Globus pallidus (tissue), 1 donor: Measurements from ENCODE around the gene FKBP5.
"Not testable (repeated sequence)": the region's sequence is repeated elsewhere in the genome, so short reads cannot be mapped to it uniquely, and the experiment has no call there.

Source experiments
- DNase-seq: peaks from one replicate; pipeline ENCODE4 v3.0.0-alpha.2; 2015; ENCODE audit warnings: low spot score

The FKBP5 gene

DNA sequence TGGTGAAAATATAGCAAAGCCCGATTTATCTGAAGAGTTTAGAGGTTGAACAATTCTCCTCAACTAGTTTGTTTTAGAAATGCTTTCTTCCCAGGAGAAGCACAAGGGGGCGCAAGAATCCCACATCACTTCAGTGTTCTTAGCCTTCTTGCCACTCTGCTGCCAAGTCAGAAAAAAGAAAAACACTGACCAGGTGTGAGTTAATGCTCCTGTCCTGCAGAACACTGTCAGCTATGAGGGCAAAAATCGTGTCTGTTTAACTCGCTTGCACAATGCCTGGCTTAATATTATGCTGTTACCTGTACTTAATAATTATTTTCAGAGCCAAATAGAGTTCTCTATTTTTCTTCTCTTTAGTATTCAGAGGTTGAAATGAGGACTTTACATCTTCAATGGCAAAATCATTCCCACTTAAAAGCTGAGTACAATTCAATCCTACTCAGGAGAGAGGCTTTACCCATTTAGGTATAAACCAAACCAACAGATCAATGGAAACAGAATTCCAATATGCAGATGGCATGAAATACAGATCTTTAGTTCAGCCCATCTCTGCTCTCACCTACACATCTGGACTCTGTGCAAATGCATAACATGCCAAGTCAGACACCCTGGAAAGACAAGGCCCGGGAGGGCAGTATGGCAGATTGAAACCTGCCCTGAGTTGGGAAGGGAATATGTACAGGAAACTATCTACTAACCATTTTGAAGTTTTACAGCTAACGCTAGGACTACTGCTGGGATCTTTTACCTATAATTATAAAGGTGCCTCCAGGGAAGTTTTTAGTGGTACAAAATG, 104.6 kb downstream of the FKBP5 start:
- peak; percentile 77 for DNase-seq

GRCh38 chr6:35582315-35582714, 106.4 kb downstream of the FKBP5 start:
- DNase-seq, result no peak

DNA sequence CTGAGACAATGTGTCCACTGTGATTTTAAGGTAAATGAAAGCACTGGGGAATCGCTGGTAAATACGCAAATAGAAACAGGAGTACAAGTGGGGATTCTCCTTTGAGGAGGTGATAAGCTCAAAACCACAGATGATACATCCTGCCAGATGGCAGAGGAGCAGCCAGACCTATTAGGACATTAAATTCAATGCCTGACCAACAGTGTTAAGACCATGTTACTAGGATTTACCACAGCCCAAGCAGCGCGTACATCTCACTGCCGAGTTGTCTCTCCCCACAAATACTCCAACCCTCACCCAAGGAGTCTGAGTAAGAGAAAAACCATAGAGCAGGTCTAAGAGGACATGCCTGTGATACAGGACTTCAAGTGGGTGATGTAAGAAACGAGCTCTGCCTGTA, 107.1 kb downstream of the FKBP5 start:
- DNase-seq, result no peak

GRCh38 chr6:35580836-35581235, 107.9 kb downstream of the FKBP5 start:
- DNase-seq, result no peak

DNA sequence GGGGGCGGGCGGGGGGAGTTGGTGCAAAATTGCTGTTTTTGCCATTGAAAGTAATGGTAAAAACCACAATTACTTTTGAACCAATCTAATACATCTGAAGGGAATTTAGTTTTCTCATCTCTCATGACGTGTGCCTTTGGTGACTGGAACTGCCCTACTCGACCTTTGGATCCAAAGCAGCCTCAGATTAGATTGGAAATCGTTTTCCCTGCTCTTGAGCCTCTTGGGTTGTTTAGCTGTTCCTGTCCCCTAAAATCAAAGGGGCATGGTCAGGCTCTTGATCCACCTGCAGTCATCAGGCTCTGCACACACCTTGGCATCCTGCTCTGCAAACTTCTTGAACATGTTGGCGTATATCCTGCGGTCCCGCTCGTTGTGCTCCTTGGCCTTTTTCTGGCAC, 112.0 kb downstream of the FKBP5 start:
- DNase-seq, result no peak

DNA sequence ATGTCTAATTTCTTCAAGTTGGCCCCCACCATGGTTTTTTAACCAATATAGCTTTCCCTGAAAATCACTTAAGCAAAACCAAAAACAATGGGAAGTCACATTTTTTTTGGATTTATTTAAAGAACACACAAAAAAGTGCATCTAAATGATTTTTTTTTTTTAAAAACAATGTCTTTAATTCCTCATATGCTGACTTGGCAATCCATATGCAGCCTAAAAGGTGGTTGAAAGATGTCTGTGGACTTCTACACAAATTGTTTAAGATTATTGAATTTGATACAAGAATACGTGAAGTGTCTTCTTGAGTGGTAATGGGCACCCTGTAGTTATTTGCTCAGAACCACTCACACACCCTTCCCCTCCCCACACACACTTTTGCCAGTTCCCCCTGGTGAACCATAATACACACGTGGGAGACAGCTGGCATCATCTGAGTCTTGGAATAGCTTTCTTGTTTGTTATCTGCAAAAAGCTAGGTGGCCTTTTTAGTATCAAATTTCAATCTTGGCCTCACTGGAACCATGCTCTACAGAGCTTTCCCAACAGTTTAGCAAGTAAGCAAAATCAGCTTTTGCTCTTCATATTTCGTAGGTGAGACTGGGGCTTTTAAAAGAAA, 115.1 kb downstream of the FKBP5 start:
- no peak for DNase-seq

DNA sequence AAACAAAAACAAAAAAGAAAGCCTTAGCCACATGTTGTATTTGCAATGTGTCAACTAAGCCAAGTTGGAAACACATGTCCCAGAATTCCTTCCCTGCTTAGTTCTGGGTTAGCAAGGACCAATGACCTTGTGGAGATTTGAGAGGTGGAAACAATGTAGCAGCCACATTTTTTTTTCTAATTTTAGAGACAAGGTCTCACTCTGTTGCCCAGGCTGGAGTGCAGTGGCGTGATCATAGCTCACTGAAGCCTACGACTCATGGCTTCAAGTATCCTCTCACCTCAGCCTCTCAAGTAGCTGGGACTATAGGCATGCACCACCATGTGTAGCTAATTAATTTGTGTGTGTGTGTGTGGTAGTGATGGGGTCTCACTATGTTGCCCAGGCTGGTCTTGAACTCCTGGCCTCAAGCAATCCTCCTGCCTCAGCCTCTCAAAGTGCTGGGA, 117.8 kb downstream of the FKBP5 start:
- not testable (repeated sequence) for DNase-seq

GRCh38 chr6:35569011-35569461, 119.7 kb downstream of the FKBP5 start:
- no peak for DNase-seq

DNA sequence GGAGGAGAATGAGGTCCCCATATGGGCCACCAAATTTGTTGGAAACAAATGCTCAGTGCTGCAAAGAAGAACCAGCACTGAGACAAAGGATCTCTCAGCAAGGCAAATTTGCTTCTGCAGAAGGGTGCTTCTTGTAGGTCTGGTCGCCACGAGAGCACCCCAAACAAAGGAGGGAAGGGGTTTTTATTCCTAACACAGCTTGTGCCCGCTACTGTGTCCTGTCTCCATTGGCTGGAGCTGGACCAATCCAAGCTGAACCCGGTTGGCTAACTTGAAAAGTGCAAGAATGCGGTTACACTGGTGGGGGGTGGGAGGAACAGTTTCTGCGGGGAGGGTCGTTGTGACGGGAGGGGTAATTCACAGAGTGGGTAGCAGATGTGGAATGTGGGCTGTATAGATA, 121.9 kb downstream of the FKBP5 start:
- no peak for DNase-seq

- no peak for DNase-seq
These were observed 124.0 kb downstream of the FKBP5 start for GRCh38 chr6:35564733-35565132.

- no peak for DNase-seq
These were observed 126.7 kb downstream of the FKBP5 start for GRCh38 chr6:35562060-35562459.

- no peak for DNase-seq
These were observed 127.6 kb downstream of the FKBP5 start for GRCh38 chr6:35561113-35561512.

- no peak for DNase-seq
These were observed 130.1 kb downstream of the FKBP5 start for GRCh38 chr6:35558571-35558970.

- peak; percentile 11 for DNase-seq
These were observed 131.5 kb downstream of the FKBP5 start for GRCh38 chr6:35557239-35557638.

- DNase-seq, result no peak
These were observed 133.9 kb downstream of the FKBP5 start for GRCh38 chr6:35554811-35555210.

DNA sequence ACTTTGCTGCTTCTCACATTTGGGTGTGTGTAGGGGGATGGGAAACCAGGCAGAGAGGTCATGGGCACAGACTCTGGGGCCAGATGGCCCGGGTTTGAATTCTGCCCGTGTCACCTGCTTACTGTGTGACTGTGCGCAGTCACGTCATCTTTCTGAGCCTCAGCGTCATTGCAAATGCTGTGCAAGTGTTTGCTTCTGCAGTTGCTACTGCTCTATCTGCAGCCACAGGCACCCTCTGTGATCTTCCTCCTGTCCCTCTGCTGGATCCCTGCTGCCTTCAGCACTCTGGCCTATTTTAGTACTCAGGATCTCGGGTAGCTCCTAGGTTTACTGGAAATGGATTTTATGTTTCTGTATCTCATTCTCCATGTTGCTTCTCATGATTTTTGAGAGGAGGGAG, 135.4 kb downstream of the FKBP5 start:
- no peak for DNase-seq

DNA sequence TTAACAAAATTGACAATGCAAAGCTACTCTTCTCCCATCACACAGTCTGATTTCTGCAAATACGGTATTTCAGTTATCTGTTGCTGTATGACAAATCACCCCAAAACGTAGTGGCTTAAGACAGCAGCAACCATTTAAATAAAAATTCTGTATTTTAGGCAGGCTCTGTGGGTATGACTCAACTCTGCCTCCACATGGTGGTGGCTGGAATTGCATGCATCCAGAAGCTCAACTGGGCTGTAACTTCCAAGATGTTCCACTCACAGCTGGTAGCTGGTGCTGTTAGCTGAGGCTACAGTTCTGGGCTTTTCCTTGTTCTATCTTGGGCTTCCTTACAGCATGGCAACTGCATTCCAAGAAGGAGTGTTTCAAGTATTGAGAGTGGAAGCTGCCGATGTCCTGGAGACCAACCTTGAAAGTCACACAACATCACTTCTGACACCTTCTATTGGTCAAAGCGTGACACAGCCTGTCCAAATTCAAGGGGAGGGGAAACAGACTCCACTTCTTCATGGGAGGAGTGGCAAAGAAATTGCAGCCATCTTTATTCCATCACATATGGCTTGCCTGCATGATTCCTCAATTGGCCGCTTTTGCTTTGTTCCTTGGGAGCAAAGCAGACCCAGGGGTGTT, 136.3 kb downstream of the FKBP5 start:
- DNase-seq, result no peak

DNA sequence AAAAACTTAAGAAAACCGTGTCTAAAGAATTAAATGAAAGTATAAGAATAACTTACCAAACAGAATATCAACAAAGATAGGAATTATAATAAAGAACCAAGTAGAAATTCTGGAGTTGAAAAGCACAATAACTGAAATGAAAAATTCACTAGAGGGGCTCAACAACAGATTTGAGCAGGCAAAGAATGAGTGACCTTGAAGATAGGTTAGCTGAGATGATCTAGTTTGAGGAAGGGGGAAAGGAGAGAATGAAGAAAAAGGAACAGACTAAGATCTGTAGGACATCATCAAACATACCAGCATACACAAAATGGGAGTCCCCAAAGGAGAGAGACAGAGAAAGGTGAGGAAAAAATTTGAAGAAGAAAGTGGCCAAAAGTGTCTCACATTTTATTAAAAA, 138.3 kb downstream of the FKBP5 start:
- DNase-seq, result no peak

DNA sequence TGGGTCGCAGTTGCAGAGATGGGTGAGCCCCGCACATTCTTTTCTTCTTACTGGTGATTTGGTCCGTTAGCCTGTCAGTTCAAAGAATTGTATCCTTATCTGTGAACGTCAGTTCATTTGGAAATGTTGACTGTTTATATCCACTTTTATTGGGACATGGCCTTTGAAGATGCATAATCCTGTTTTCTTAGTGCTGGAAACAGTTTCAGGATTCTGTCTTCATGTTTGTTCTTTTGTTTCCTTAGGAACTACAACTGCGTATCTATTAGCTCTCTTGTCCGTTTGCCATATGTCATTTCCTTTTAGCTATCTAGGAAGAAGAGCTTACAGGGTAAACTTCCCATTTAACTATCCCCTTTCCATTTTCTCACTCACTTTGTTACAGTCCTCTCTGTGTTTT, 141.0 kb downstream of the FKBP5 start:
- no peak for DNase-seq

- no peak for DNase-seq
These were observed 143.8 kb downstream of the FKBP5 start for GRCh38 chr6:35544769-35545361.

DNA sequence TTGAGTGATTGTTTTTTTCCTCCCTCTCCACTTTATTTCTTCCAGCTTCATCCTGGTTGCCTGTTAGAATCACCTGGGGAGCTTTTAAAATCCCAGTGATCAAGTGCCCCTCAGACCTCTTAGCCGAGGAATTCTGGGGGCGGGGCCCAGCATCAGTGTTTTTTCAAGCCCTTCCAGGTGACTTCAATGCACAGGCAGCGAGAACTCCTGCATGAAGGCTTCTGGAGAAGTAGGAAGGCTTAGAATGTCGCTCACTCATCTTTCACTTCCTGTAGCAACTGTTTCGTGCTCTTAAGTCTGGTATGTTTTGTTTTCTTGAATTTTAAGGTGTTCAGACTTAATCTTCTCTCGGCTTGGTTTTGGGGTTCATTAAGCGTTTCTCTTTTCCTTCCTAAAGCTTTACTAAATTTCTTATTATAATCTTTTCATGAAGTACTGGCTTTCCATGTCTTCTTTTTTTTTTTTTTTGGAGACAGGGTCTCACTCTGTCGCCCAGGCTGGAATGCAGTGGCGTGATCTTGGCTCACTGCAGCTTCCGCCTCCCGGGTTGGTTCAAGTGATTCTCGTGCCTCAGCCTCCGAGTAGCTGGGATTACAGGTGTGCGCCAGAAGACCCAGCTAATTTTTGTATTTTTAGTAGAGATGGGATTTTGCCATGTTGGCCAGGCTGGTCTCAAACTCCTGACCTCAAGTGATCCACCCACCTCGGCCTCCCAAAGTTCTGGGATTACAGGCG, 145.1 kb downstream of the FKBP5 start:
- DNase-seq, result no peak

DNA sequence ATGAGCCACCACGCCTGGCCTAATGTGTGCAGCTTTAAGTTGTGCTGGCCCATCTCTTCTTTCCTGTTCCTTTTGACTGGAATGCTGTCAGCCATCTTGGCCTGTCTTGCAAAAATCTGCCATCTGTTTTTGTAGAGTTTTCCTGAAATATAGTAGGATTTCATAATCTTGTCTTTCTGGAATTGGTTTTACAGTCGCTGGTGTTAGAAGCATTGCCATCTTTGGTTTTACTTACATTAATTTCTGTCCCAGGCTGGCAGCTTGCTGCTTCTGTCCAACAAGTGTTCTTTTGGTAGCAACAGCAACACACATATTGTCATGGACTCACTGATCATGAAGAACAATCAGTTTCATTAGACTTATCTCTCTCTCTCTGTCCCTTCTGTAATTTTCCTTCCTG, 146.9 kb downstream of the FKBP5 start:
- no peak for DNase-seq
